Limb (tissue), 2 donors: ENCODE measurements around the gene POLR2F.

ENCODE experiments used
- DNase-seq, 2 donors: peaks; one replicate each; pipeline ENCODE4 v3.0.0-alpha.2; 2016; ENCODE audit errors: extremely low spot score in 2 of 2

POLR2F gene

DNA sequence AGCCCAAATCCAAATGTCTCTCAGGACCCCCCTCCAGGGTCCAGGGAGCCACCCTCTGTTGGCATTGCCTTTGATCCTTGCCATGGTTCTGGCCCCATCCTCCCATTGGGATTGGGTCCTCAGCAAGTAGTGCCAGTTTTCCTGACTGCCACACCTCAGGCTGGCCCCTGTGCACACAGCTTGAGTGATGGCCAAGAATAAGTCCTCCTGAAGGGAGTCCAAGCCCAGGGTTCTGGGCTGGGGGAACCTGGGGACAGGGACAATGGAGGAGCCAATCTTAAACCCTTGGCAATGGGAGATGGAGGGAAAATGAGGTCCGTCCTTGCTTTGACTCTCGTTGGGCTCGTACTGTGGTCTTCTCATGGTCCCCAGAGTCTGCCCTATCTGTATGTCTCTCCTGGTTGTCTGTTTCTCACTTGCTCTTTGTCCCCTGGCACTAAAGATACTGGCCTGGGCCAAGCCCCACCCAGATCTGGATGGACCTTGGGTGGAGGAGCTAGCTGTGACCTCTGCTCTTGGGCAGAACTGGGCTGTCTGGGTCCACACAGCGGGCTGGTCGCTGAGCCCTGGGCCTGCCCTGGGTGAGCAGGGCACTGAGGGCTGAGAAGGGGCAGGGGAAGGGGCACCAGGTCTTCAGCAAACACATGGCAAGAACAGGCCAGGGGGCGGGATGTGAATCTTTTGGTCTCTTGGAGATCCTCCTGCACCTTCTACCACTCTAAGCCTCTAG is 27.9 kb downstream of the POLR2F start:
- no peak for DNase-seq

DNA sequence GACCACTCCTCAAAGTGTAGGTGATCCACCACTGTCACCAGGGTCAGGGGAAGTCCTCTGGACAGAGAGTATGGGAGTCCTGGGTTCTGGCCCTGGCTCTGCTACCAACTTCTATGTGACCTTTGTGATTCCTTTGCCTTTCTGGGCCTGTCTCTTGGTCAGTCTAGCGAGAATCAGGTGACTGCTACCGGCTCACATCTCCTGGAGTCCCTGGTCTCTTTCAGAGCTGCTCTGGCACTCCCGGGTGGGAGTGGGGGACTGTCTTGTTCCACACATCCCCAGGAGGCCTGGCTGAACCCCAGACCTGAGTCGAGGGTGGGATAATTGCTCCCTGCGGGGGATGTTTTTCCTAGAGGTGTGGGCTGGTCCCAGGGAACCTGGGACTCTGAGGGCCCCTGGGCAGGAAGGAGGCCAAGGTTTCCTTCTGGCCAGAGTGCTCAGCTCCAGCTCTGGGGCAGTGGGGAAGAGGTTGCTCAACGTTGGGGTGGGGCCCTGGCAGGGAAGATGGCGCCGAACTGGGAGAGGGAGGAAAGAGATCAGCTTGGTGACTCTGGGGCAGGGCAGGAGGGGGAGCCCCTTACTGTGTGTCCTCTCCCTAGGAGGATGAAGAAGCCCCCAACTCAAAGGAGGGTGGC is 28.8 kb downstream of the POLR2F start:
- no peak for DNase-seq

DNA sequence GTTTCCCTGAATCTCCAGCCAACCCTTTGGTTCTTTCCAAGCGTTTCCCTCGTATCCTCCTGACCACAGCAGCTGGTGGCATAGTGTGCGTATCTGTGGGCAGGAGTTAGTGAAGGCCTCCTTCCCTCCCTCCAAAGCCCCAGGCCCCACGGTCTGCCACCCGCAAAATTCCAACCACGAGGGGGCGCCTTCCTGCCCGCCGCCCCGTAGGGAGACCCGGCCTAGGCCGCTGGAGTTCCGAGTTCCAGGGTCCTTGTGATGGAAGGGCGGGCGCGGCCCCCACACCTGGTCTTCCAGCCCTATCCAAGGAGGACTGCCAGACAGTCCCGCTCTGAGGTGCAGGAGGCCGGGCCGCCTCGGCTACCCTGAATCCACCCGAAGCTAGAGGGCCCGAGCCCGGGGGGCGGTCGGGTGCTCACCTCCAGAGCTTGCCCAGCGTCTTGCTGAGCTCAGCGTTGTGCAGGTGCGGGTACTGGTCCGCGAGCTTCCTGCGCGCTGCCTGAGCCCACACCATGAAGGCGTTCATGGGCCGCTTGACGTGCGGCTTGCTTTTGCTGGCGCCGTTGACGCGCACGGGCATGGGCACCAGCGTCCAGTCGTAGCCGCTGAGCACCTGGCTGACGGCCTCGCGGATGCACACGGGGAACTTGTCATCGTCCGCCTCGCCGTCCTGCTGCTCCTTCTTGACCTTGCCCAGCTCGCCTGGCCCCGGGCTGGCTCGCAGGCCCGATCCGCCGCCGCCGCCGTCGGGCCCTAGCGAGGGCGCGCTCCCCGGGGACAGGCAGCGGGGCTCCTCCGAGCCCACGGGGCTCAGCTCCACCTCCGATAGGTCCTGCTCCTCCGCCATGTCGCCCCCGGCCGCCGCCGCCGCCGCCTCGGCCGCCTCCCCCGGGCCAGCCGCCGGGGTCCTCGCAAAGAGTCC is 29.7 kb downstream of the POLR2F start:
- no peak for DNase-seq

DNA sequence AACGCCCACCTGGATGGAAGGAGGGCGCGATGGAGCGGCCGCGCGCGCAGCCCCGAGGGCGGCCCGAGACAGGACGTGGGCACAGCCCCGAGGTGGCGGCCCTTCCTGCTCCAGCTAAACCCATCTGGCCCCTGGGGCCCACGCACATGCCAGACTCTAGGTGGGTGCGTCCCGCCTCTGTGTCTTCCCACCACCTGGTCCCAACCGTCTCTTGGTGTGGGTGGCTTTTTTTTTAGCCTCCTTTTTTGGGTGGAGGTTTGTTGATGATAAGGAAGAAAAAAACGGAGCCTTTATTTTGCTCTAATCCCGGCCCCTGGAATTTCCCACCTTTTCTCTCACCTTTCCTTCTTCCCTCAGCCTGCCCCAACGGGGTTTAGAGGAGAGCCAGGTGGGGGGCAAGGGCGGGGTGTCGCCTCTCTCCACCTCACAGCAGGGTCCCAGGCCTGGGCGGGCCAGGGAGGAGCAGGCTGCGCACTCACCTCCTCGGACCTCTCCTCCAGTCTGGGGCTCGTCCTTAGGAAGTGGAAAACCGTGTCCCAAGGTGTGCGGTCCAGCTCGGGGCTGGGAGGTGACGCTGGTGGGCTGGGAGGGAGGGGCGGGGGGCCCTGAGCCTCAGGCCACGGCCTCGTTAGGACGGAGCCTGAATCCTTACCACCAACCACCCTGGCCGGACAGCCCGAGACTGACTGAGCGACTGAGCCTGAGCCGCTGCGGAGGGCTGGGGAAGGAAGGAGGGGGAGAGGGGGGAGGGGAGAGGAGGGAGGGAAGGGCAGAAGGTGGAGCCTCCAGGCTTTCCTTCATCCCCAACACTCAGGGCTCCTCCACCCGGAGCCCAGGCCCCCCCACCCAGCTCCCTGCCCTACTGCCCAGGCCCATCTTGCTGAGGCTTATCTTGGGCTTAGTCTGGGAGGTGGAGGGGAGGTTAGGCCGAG is 30.6 kb downstream of the POLR2F start, which contains the start of gene SOX10:
SOX10 (minus strand) TSS at position 696 of the 932 bp plus-strand sequence. CDS start 771 bp downstream, outside the sequence.
- no peak for DNase-seq

DNA sequence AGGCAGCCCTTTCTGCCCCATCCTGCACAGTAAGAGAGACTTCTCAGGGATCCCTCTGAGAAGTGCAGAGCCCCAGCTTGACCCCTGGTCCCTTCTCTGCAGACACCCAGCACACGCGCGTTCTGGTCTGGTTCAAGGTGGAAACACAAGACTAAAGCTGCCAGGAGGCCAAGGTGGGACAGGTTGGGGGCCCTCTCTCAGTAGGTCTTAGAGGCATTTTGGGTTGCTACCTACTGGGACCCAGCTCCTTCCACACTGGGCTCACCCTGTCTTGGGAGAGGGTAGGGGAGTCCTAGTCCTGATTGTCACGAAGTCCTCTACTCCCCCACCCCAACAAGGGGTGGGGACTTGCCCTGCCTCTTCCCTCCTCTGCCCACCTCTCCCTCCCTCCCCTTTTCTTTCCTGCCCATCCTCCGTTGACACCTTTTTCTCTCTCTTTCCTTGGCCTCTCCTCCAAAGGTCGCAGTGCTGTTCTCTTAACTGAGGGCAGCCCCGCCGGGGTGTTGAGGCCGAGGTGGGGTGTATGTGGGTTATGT is 31.6 kb downstream of the POLR2F start:
- no peak for DNase-seq

DNA sequence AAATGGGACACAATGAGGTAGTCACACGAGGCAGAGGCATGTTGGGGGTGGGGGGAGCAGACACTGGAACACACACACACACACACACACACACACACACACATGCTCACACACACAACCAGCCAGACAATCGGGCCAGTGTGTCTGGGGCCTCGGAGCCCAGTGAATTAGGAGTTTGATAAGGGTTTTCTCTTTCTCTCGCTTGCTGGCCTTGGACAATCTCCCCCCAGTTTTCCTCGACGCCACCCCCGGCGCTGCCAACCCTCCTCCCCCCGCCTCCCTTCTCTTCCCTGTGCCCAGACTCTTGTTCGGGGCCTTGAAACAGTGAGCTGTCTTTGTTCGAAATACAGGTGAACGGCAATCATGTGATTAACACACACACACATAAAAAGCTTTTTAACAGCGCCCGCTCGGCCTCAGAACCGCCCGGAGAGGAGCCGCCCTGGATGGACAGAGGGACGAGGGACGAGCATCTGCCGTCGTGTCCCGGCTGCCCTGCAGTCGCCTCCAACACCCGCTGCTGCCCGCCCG is 32.3 kb downstream of the POLR2F start:
- no peak for DNase-seq

GRCh38 chr22:37986371-37986770 is 32.9 kb downstream of the POLR2F start:
- no peak for DNase-seq

GRCh38 chr22:37989146-37990045 is 35.9 kb downstream of the POLR2F start:
- DNase-seq, result no peak

DNA sequence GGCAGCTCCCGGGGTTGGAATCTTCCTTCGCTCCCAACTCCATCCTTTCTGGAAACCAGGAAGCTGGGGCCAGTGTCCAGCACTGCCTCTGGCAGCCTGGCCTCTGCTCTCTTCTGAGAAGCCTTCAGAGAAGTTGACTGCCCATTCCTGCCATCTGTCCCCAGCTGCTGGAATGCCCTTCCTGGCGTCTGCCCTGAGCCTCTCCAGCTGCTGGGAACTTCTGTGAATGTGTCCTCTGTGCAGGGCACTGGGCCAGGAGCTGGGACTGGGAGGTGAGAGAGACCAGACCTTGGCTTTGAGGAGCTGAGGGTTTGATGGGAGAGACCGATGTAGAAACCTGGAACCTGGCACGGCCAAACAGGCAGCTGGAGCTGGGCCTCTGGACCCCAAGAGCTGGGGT is 36.8 kb downstream of the POLR2F start:
- DNase-seq, result no peak

- DNase-seq, result no peak
These were observed 37.4 kb downstream of the POLR2F start for GRCh38 chr22:37990862-37991261.

DNA sequence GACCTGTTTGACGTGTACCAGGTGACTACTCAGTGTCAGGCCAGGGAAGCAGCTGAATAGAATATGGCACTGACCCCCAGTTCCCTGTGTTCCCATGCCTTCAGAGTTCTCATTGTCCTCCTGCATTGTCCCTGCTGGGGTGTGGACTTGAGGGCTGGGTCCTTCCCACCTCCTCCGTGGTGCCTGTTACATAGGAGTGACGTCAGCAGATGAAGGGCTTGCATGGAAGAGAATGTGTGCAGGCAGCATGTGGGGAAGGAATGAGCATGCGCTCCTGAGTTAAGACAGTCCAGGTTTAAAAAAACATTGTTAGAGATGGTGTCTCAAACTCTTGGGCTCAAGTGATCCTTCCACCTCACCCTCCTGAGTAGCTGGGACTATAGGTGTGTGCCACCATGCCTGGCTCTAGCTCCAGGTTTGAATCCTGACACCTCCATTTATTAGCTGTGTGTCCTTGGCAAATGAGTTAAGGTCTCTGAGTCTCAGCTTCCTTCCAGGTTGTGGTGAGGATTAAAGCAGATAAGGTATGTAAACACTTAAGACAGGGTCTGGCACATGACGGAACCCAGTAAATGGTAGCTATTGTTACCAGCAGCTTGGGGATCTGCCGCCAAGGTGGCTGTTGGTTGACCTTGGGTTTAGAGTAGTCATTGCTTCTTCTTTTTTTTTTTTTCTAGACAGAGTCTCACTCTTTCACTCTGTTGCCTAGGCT is 38.4 kb downstream of the POLR2F start:
- DNase-seq, result no peak

- no peak for DNase-seq
These were observed 40.5 kb downstream of the POLR2F start for GRCh38 chr22:37994049-37994448.

GRCh38 chr22:37994982-37995381 is 41.5 kb downstream of the POLR2F start:
- no peak for DNase-seq

GRCh38 chr22:37995460-37995859 is 42.0 kb downstream of the POLR2F start:
- DNase-seq, result no peak

- DNase-seq, result no peak
These were observed 42.6 kb downstream of the POLR2F start for GRCh38 chr22:37996079-37996478.

- no peak for DNase-seq
These were observed 43.2 kb downstream of the POLR2F start for GRCh38 chr22:37996515-37997246.

DNA sequence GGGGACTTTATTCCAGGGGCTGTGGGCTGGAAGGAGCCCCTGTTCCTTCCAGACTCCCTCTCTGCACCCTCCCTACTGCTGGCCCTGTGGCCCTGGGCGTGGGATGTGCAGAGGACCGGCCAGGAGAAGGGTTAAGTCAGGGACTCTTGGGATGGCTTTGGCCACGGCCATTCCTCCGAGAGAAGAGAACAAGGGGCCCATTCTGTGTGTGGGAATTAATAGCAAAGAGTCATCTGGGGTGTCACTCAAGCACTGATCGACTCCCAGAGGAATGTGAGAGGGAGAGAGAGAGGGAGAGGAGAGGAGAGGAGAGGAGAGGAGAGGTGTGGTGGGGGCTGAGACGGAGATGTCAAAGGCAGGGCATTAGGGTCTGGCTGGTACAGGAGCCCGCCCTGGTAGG is 45.0 kb downstream of the POLR2F start:
- DNase-seq, result no peak

DNA sequence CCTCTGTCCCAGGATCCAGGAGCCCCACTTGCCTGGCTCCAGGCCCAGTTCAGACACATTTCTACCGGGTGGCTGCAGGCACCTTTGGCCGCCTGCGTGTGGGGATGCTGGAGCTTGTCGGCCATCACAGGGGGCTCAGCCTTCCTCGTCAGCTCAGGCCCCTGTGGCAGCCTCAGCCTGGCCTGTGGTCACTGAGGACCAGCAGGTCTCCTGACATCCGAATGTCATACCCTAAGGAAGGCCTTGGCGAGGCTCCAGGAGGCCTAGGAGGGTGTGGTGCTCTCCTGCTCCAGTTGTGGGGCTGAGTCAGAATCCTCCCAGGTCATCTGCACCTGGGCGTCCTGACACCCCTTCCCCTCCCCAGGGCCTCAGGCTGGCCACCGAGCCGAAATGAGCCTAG is 45.7 kb downstream of the POLR2F start:
- DNase-seq, result no peak
